ENCODE data around the gene ST8SIA1. TPM values are rescaled to one million over a fixed set of nuclear protein-coding genes. Genes with fewer than 3 reads are reported as not detected.

ST8SIA1 gene, protein sequence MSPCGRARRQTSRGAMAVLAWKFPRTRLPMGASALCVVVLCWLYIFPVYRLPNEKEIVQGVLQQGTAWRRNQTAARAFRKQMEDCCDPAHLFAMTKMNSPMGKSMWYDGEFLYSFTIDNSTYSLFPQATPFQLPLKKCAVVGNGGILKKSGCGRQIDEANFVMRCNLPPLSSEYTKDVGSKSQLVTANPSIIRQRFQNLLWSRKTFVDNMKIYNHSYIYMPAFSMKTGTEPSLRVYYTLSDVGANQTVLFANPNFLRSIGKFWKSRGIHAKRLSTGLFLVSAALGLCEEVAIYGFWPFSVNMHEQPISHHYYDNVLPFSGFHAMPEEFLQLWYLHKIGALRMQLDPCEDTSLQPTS
- total RNA-seq (2014; rRNA removed; shearing (Covaris generic)) (not detected in 2 replicates), total RNA-seq (2022) (not detected in 2 replicates), Bru-seq, nascent RNA (percentile 18 among the genes with signal in this experiment), BruChase-seq, experiment 1, labeled RNA remaining after a 6-hour chase (percentile 10 among the genes with signal in this experiment), BruChase-seq, experiment 2, labeled RNA remaining after a 2-hour chase (percentile 12 among the genes with signal in this experiment)
- long read RNA-seq, result 0 reads

DNA sequence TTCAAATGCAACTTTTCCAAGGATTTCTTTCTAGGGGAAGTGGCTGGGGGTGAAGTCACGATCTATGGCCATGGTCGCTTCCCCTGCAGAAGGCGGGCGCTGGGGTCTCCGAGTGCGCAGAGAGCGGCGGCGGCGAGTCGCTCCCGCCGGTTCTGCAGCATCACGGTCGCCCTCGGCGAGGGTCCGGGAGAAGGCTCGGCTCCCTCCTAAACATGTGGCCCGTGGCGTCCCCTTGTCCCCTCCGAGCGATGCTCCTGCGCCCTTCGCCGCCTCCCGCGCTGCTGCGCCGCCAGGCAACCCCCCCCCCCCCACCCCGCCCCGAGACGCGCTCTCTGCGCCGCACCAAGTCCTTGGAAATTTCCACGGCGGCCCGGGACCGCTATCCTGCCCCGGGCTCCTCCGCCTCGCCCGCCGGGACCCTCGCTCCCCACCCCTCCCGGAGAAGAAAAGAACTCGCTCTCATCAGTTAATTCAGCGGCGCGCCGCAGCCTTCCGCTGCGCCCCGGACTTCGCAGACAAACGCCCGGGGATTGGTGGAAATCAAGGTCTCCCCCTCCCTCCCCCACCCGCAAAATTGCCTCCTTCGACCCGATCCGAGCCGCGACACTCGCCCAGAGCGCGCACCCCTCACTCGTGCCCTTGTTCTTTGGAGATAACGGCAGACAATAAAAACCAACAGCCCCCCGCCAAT, at the start of gene ST8SIA1:
Gene ST8SIA1 (minus strand): TSS at position 298 of the 691 bp plus-strand sequence. CDS start 475 bp downstream, outside the sequence.
- ChIA-PET CTCF (ENCODE audit: unreplicated experiment) (no interaction called here), POLR2A (no interaction called here)
- Histone ChIP-seq H4K20me1 (ENCODE audit: insufficient read depth, low read length) (no peaks in the 10 kb centered on the region), H3K4me3 (ENCODE audit: low read depth, low read length, poor library complexity, severe bottlenecking) (no peak within 1 kb of the TSS), H3K9me3 (ENCODE audit: low read length) (no peaks in the 10 kb centered on the region), H3K27ac (ENCODE audit: low read depth, low read length, poor library complexity, severe bottlenecking) (no peak within 1 kb of the TSS), H3K4me1 (ENCODE audit: insufficient read depth, low read length, poor library complexity, severe bottlenecking) (no peaks in the 10 kb centered on the region), H3K36me3 (ENCODE audit: insufficient read depth, low read length) (no peaks in the 10 kb centered on the region), H3K4me2 (ENCODE audit: low read length) (no peak within 1 kb of the TSS; the same call in 1 of the 2 replicates), H3K79me2 (ENCODE audit: insufficient read depth, low read depth, low read length) (no peaks in the 10 kb centered on the region), H2AFZ (ENCODE audit: low read length) (no peak within 1 kb of the TSS), H3K9me2 (ENCODE audit: insufficient read depth, low read length) (no peaks in the 10 kb centered on the region)
- no peak for TF ChIP-seq EZH2phosphoT487 (IDR thresholded peaks at IDR 0.05; ENCODE audit: borderline replicate concordance, low read depth, low read length)
- TF ChIP-seq, protein P1, sequence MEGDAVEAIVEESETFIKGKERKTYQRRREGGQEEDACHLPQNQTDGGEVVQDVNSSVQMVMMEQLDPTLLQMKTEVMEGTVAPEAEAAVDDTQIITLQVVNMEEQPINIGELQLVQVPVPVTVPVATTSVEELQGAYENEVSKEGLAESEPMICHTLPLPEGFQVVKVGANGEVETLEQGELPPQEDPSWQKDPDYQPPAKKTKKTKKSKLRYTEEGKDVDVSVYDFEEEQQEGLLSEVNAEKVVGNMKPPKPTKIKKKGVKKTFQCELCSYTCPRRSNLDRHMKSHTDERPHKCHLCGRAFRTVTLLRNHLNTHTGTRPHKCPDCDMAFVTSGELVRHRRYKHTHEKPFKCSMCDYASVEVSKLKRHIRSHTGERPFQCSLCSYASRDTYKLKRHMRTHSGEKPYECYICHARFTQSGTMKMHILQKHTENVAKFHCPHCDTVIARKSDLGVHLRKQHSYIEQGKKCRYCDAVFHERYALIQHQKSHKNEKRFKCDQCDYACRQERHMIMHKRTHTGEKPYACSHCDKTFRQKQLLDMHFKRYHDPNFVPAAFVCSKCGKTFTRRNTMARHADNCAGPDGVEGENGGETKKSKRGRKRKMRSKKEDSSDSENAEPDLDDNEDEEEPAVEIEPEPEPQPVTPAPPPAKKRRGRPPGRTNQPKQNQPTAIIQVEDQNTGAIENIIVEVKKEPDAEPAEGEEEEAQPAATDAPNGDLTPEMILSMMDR (conservative IDR thresholded peaks at IDR 0.05; ENCODE audit: low read length), result no peak
- DNase-seq (ENCODE audit: low spot score), result no peak
- no TSS peak for BruUV-seq (replicated peaks)
- intact Hi-C loops (cut with micrococcal nuclease; ENCODE audit: unreplicated experiment), result no loop called here

DNA sequence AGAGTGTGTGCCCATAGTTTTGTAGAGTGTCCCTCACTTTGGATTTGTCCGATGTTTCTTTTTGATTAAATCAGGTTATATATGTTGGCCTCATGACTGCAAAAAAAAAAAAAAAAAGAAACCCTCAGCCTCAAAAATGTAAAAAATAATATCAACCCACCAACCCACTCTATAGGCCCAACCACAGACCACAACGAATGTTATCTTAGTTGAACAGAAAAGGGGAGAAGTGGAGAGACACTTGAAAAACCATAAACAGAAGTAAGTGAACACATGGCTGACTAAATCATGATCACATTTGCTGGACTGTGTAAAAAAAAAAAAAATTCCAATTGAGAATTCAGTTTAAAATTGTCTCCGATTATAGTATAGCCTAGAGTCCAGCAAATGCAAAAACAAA, 45.5 kb upstream of the ST8SIA1 start:
- no TSS peak for BruUV-seq (replicated peaks)
- H3K4me3 ChIP-seq (ENCODE audit: low read depth, low read length, poor library complexity, severe bottlenecking), result no peak overlapping the region
- H3K9me2 ChIP-seq (ENCODE audit: insufficient read depth, low read length), result no peaks in the 10 kb centered on the region
- H2AFZ ChIP-seq (ENCODE audit: low read length), result no peak overlapping the region
- ChIA-PET POLR2A (interaction anchor here (0.7 kb wide), 1 partner anchor 29 kb away, joined by 3 read pairs; no protein-coding TSS in a partner anchor), CTCF (ENCODE audit: unreplicated experiment) (no interaction called here)
- H3K27ac ChIP-seq (ENCODE audit: low read depth, low read length, poor library complexity, severe bottlenecking), result no peak overlapping the region
- no peak for DNase-seq (ENCODE audit: low spot score)
- no peaks in the 10 kb centered on the region for H3K79me2 ChIP-seq (ENCODE audit: insufficient read depth, low read depth, low read length)
- no peaks in the 10 kb centered on the region for H3K9me3 ChIP-seq (ENCODE audit: low read length)
- TF ChIP-seq, protein P1 (conservative IDR thresholded peaks at IDR 0.05; ENCODE audit: low read length), result no peak
- TF ChIP-seq EZH2phosphoT487 (IDR thresholded peaks at IDR 0.05; ENCODE audit: borderline replicate concordance, low read depth, low read length), result no peak
- H3K36me3 ChIP-seq (ENCODE audit: insufficient read depth, low read length), result no peaks in the 10 kb centered on the region
- H3K4me1 ChIP-seq (ENCODE audit: insufficient read depth, low read length, poor library complexity, severe bottlenecking), result no peaks in the 10 kb centered on the region
- H3K4me2 ChIP-seq (ENCODE audit: low read length), result no peak overlapping the region
- no peaks in the 10 kb centered on the region for H4K20me1 ChIP-seq (ENCODE audit: insufficient read depth, low read length)
- intact Hi-C loops (cut with micrococcal nuclease; ENCODE audit: unreplicated experiment), result no loop called here
